IMR-90 (cell line): ENCODE measurements around the gene CCDC88C. TPM values are rescaled to one million over a fixed set of nuclear protein-coding genes. Genes with fewer than 3 reads are reported as not detected.

Source experiments
- ATAC-seq: fragments of 200-7000 bp; cut with Tn5 transposase; 2 replicates; pipeline ENCODE4 v1.9.1; 2020; ENCODE audit warnings: low read depth, mild to moderate bottlenecking, moderate library complexity
- BruUV-seq: library from RNA; stranded (reverse); fragments of 400-500 nt; replicated peaks from 2 replicates; lab custom pipeline; 2021; lab: Mats Ljungman, UMichigan
- CTCF ChIA-PET: fragments of 300-600 bp; formaldehyde crosslinking; extraction: SDS; loops from one replicate; lab custom pipeline; 2021; ENCODE audit warnings: antibody characterized with exemption; lab: Yijun Ruan, JAX
- POLR2A ChIA-PET: fragments of 300-600 bp; sonication (Branson Sonifier 250); formaldehyde crosslinking; loops from one replicate; lab custom pipeline; 2022; ENCODE audit warnings: antibody characterized with exemption; ENCODE audit not compliant: unreplicated experiment; lab: Charles Lee
- DNase-seq: peaks from one replicate; pipeline ENCODE4 v3.0.0; 2013
- H2AFZ ChIP-seq: replicated peaks from 2 replicates; pipeline ENCODE3; 2013; ENCODE audit warnings: low read length, mild to moderate bottlenecking; ENCODE audit not compliant: poor library complexity
- H2AK5ac ChIP-seq: 2 replicates; pipeline ENCODE4 v1.6.1; 2013; ENCODE audit warnings: low read depth, low read length, inconsistent platforms
- H2AK9ac ChIP-seq: replicated peaks from 2 replicates; pipeline ENCODE3; 2013; ENCODE audit warnings: mild to moderate bottlenecking, low read depth, low read length, moderate library complexity; ENCODE audit not compliant: poor library complexity
- H2BK120ac ChIP-seq: 2 replicates; pipeline ENCODE4 v1.6.1; 2013; ENCODE audit warnings: low read depth, low read length, inconsistent platforms
- H2BK15ac ChIP-seq: 3 replicates; pipeline ENCODE4 v1.6.1; 2013; ENCODE audit warnings: low read depth, low read length, inconsistent platforms
- H2BK20ac ChIP-seq: 2 replicates; pipeline ENCODE4 v1.6.1; 2013; ENCODE audit warnings: low read depth, mild to moderate bottlenecking, inconsistent platforms, low read length, moderate library complexity
- H2BK5ac ChIP-seq: 2 replicates; pipeline ENCODE4 v1.6.1; 2013; ENCODE audit warnings: mild to moderate bottlenecking, low read depth, low read length, inconsistent platforms; ENCODE audit not compliant: poor library complexity, severe bottlenecking
- H3K14ac ChIP-seq: replicated peaks from 2 replicates; pipeline ENCODE4 v1.6.1; 2013; ENCODE audit warnings: low read depth, low read length, inconsistent platforms
- H3K18ac ChIP-seq: 2 replicates; pipeline ENCODE4 v1.6.1; 2013; ENCODE audit warnings: low read depth, low read length, control low read depth
- H3K23ac ChIP-seq: 2 replicates; pipeline ENCODE4 v1.6.1; 2013; ENCODE audit warnings: low read depth, low read length, inconsistent platforms
- H3K27ac ChIP-seq: 2 replicates; pipeline ENCODE4 v1.5.1; 2013; ENCODE audit warnings: mild to moderate bottlenecking, control low read depth, low read length; ENCODE audit not compliant: insufficient read depth
- H3K27me3 ChIP-seq: 2 replicates; pipeline ENCODE4 v1.6.1; 2013; ENCODE audit warnings: low read length; ENCODE audit not compliant: control insufficient read depth, insufficient read depth
- H3K36me3 ChIP-seq: 2 replicates; pipeline ENCODE4 v1.6.1; 2013; ENCODE audit warnings: low read length, mixed read lengths; ENCODE audit not compliant: control insufficient read depth, insufficient read depth
- H3K4ac ChIP-seq: 2 replicates; pipeline ENCODE4 v1.6.1; 2013; ENCODE audit warnings: low read depth, low read length, inconsistent platforms
- H3K4me1 ChIP-seq: 2 replicates; pipeline ENCODE4 v1.6.1; 2013; ENCODE audit warnings: low read length, mixed read lengths; ENCODE audit not compliant: control insufficient read depth, insufficient read depth
- H3K4me2 ChIP-seq: 2 replicates; pipeline ENCODE4 v1.6.1; 2013; ENCODE audit warnings: low read depth, mild to moderate bottlenecking, control low read depth, low read length, moderate library complexity
- H3K4me3 ChIP-seq: 2 replicates; pipeline ENCODE4 v1.5.1; 2013; ENCODE audit warnings: low read depth, mild to moderate bottlenecking, control low read depth, low read length, moderate library complexity; ENCODE audit not compliant: insufficient read depth
- H3K56ac ChIP-seq: 2 replicates; pipeline ENCODE4 v1.6.1; 2013; ENCODE audit warnings: low read length, inconsistent platforms; ENCODE audit not compliant: insufficient read depth; ENCODE audit errors: extremely low read depth
- H3K79me1 ChIP-seq, 2 experiments: 2 replicates each; pipeline ENCODE4 v1.6.1; 2013; ENCODE audit warnings: low read length in 2 of 2, inconsistent platforms in 1 of 2, low read depth in 1 of 2
- H3K9ac ChIP-seq: 2 replicates; pipeline ENCODE4 v1.6.1; 2013; ENCODE audit warnings: low read depth, low read length, control low read depth
- H3K9me1 ChIP-seq: 2 replicates; pipeline ENCODE4 v1.6.1; 2013; ENCODE audit warnings: low read length, inconsistent platforms; ENCODE audit not compliant: insufficient read depth
- H3K9me3 ChIP-seq: 2 replicates; pipeline ENCODE4 v1.6.1; 2013; ENCODE audit warnings: low read length; ENCODE audit not compliant: control insufficient read depth, insufficient read depth
- H4K20me1 ChIP-seq: 2 replicates; pipeline ENCODE4 v1.6.1; 2013; ENCODE audit warnings: low read length, inconsistent platforms; ENCODE audit not compliant: insufficient read depth
- H4K5ac ChIP-seq: 2 replicates; pipeline ENCODE4 v1.6.1; 2013; ENCODE audit warnings: mild to moderate bottlenecking, low read depth, low read length, control low read depth
- H4K8ac ChIP-seq, 2 experiments: 2 replicates each; pipeline ENCODE4 v1.6.1; 2013; ENCODE audit warnings: low read depth in 2 of 2, low read length in 2 of 2, control low read depth in 1 of 2, inconsistent platforms in 1 of 2
- H4K91ac ChIP-seq: 2 replicates; pipeline ENCODE4 v1.6.1; 2013; ENCODE audit warnings: low read depth, low read length, inconsistent platforms; ENCODE audit not compliant: insufficient read depth
- CEBPB ChIP-seq: IDR thresholded peaks from 2 replicates; pipeline ENCODE4 v1.6.1; 2012; ENCODE audit warnings: low read depth, low read length, improper control_type of control experiment
- CHD1 ChIP-seq: IDR thresholded peaks from 2 replicates; pipeline ENCODE4 v1.6.1; 2012; ENCODE audit warnings: low read depth, low read length, improper control_type of control experiment
- FOS ChIP-seq: fragments of 150-350 bp; IDR thresholded peaks from 2 replicates; pipeline ENCODE4 v1.6.1; 2016; ENCODE audit warnings: low read depth, low read length
- MAFK ChIP-seq: IDR thresholded peaks from 2 replicates; pipeline ENCODE4 v1.6.1; 2012; ENCODE audit warnings: low read depth, low read length, improper control_type of control experiment
- MAZ ChIP-seq: IDR thresholded peaks from 2 replicates; pipeline ENCODE4 v1.6.1; 2012; ENCODE audit warnings: low read depth, mild to moderate bottlenecking, low read length, improper control_type of control experiment, moderate library complexity, borderline replicate concordance
- MXI1 ChIP-seq: IDR thresholded peaks from 2 replicates; pipeline ENCODE4 v1.6.1; 2012; ENCODE audit warnings: low read depth, mild to moderate bottlenecking, low read length, moderate library complexity, borderline replicate concordance
- NFE2L2 ChIP-seq: fragments of 150-350 bp; IDR thresholded peaks from 2 replicates; pipeline ENCODE4 v1.6.1; 2016; ENCODE audit warnings: low read depth, mild to moderate bottlenecking, low read length
- POLR2A ChIP-seq: IDR thresholded peaks from 2 replicates; pipeline ENCODE4 v1.6.1; 2012; ENCODE audit warnings: mild to moderate bottlenecking, low read depth, low read length
- RAD21 ChIP-seq: IDR thresholded peaks from 2 replicates; pipeline ENCODE4 v1.6.1; 2012; ENCODE audit warnings: low read length, improper control_type of control experiment
- RCOR1 ChIP-seq: IDR thresholded peaks from 2 replicates; pipeline ENCODE4 v1.6.1; 2012; ENCODE audit warnings: mild to moderate bottlenecking, low read length, improper control_type of control experiment; ENCODE audit not compliant: insufficient replicate concordance
- RFX5 ChIP-seq: IDR thresholded peaks from 2 replicates; pipeline ENCODE4 v1.8.0; 2012; ENCODE audit warnings: low read depth, mild to moderate bottlenecking, low read length, moderate library complexity
- USF2 ChIP-seq: fragments of 150-350 bp; IDR thresholded peaks from 2 replicates; pipeline ENCODE4 v1.6.1; 2017; ENCODE audit warnings: mild to moderate bottlenecking, antibody characterized with exemption, low read length, low read depth
- WGBS, 2 experiments: methylation state at CpG; one replicate each; pipeline versions ENCODE4 v1.1.5 to v1.1.7; 2013; ENCODE audit warnings: missing lambda C conversion rate in 2 of 2; ENCODE audit not compliant: insufficient read length in 1 of 2; ENCODE audit errors: extremely low coverage in 2 of 2; 5-methylcytosine and 5-hydroxymethylcytosine counted together
- dilution Hi-C: fragments of 300-500 bp; cut with HindIII; formaldehyde crosslinking; loops from one replicate; pipeline ENCODE4 v1.14.3; 2018; ENCODE audit warnings: low sequenced_read_pairs; ENCODE audit not compliant: unreplicated experiment
- in situ Hi-C: fragments of 300-500 bp; cut with MboI; formaldehyde crosslinking; loops from 3 replicates; pipeline ENCODE4 v1.14.3; 2019; ENCODE audit warnings: low sequenced_read_pairs, inconsistent platforms, mixed read lengths
- intact Hi-C: fragments of 100-400 bp; cut with micrococcal nuclease; formaldehyde crosslinking; loops from 2 replicates; pipeline ENCODE4 v1.10.0; 2022
- polyA plus RNA-seq, 3 experiments: library from polyadenylated mRNA; depleted of rRNA; stranded (reverse); fragments of >200 nt; gene quantifications; 2 replicates each; pipeline ENCODE4 v1.2.3, GENCODE V29; 2012; ENCODE audit warnings: low replicate concordance in 1 of 3
- total RNA-seq: library from RNA; depleted of rRNA; stranded (reverse); fragments of >200 nt; gene quantifications from 2 replicates; pipeline ENCODE4 v1.2.3, GENCODE V29; 2012
- TF ChIP-seq, protein P1 (sequence below): fragments of 150-350 bp; IDR thresholded peaks from 2 replicates; pipeline ENCODE4 v1.6.1; 2016; ENCODE audit warnings: low read depth, mild to moderate bottlenecking, low read length, moderate library complexity, borderline replicate concordance
- TF ChIP-seq, protein P2 (sequence below): conservative IDR thresholded peaks from 2 replicates; pipeline ENCODE4 v1.5.1; 2012; ENCODE audit warnings: mild to moderate bottlenecking, low read depth, low read length, improper control_type of control experiment

Gene CCDC88C
- total and polyA plus RNA-seq, 2 of the 4 experiments (the other 2 are of a cell fraction) = 0.17 to 0.18 TPM

DNA sequence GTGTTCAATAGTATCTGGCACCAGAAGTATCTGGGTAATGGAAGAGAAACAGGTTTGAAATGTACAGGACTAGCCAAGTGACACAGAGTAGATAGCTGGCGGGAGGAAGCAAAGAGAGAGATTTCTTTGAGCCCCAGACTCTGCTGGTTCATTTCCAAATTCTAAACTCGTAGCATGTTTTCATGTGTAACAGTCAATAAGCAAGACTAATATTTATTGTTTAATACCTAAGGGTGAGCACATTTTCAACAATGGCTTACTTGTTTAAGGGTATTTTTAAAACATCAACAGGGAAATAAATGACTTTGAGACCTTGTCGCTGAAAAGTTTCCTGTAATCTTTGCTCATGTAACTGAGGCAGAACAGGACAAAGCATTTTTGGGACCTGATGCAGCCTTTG is 11.8 kb upstream of the CCDC88C start:
- Histone ChIP-seq H2AK9ac (no peak overlapping the region), H3K9me3 (no peaks in the 10 kb centered on the region), H3K18ac (no peak overlapping the region), H3K9me1 (no peaks in the 10 kb centered on the region), H3K4me2 (no peak overlapping the region), H2BK5ac (no peak overlapping the region), H4K5ac (no peak overlapping the region), H3K27me3 (peaks cover 2% of the 10 kb centered on the region), H3K4me1 (no peaks in the 10 kb centered on the region), H3K4me3 (no peak overlapping the region), H3K79me1 (no peaks in the 10 kb centered on the region), H3K4ac (no peak overlapping the region), H3K27ac (no peak overlapping the region), H2BK20ac (no peak overlapping the region), H2BK120ac (no peak overlapping the region), H3K36me3 (no peaks in the 10 kb centered on the region), H4K20me1 (no peaks in the 10 kb centered on the region), H2AK5ac (no peak overlapping the region), H2BK15ac (no peak overlapping the region), H4K8ac (no peak overlapping the region), H4K91ac (no peak overlapping the region), H3K14ac (no peak overlapping the region), H3K9ac (no peak overlapping the region), H3K56ac (no peak overlapping the region), H3K23ac (no peak overlapping the region), H2AFZ (no peak overlapping the region)
- dilution Hi-C loops (no loop called here), in situ Hi-C loops (loop anchor here (10.0 kb wide), 1 partner anchor 105 kb away; no protein-coding TSS in a partner anchor), intact Hi-C loops (no loop called here)
- ChIA-PET POLR2A (interaction anchor here (0.6 kb wide), 1 partner anchor 18 kb away, joined by 4 read pairs; no protein-coding TSS in a partner anchor), CTCF (no interaction called here)
- ATAC-seq = no peak
- no peak for TF ChIP-seq RFX5
- TF ChIP-seq RAD21 = no peak
- no peak for TF ChIP-seq MAFK
- no peak for TF ChIP-seq MXI1
- TF ChIP-seq CEBPB = no peak
- TF ChIP-seq NFE2L2 = no peak
- no peak for TF ChIP-seq USF2
- no peak for TF ChIP-seq MAZ
- TF ChIP-seq, protein P1, sequence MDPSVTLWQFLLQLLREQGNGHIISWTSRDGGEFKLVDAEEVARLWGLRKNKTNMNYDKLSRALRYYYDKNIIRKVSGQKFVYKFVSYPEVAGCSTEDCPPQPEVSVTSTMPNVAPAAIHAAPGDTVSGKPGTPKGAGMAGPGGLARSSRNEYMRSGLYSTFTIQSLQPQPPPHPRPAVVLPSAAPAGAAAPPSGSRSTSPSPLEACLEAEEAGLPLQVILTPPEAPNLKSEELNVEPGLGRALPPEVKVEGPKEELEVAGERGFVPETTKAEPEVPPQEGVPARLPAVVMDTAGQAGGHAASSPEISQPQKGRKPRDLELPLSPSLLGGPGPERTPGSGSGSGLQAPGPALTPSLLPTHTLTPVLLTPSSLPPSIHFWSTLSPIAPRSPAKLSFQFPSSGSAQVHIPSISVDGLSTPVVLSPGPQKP = no peak
- no peak for TF ChIP-seq CHD1
- TF ChIP-seq POLR2A = no peak
- TF ChIP-seq FOS = no peak
- no peak for TF ChIP-seq RCOR1
- TF ChIP-seq, protein P2, sequence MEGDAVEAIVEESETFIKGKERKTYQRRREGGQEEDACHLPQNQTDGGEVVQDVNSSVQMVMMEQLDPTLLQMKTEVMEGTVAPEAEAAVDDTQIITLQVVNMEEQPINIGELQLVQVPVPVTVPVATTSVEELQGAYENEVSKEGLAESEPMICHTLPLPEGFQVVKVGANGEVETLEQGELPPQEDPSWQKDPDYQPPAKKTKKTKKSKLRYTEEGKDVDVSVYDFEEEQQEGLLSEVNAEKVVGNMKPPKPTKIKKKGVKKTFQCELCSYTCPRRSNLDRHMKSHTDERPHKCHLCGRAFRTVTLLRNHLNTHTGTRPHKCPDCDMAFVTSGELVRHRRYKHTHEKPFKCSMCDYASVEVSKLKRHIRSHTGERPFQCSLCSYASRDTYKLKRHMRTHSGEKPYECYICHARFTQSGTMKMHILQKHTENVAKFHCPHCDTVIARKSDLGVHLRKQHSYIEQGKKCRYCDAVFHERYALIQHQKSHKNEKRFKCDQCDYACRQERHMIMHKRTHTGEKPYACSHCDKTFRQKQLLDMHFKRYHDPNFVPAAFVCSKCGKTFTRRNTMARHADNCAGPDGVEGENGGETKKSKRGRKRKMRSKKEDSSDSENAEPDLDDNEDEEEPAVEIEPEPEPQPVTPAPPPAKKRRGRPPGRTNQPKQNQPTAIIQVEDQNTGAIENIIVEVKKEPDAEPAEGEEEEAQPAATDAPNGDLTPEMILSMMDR = no peak
- BruUV-seq = no TSS peak
- DNase-seq = no peak
- no CpG with 5 or more reads among the region's 3 CpGs for WGBS, 2 experiments
